ENCODE data around the gene RAB44.

The RAB44 gene

GRCh38 chr6:36780442-36781177 is 83.0 kb downstream of the RAB44 start:
- TF ChIP-seq CTCF (IDR thresholded peaks at IDR 0.05; ENCODE audit: low read depth, low read length): no peak
- no peak overlapping the region for H3K4me3 ChIP-seq (replicated peaks in 1 of 2; ENCODE audit: low read depth in 2 of 2, low read length in 2 of 2)
- DNase-seq (ENCODE audit: low read depth in 2 of 2): no peak

GRCh38 chr6:36781669-36782068 is 84.0 kb downstream of the RAB44 start:
- TF ChIP-seq CTCF (IDR thresholded peaks at IDR 0.05; ENCODE audit: low read depth, low read length): no peak

More at GRCh38 chr6:36781669-36782068, 84.0 kb downstream of the RAB44 start:
- H3K4me3 ChIP-seq (replicated peaks in 1 of 2; ENCODE audit: low read depth in 2 of 2, low read length in 2 of 2): no peak overlapping the region
- no peak for DNase-seq (ENCODE audit: low read depth in 2 of 2)

Measured in cardiac fibroblast (primary cell).